ENCODE results near the gene ESPN. TPM values are rescaled to one million over a fixed set of nuclear protein-coding genes. Genes with fewer than 3 reads are reported as not detected.

ESPN gene
- total RNA-seq, 1 donor, result 0.27 TPM

GRCh38 chr1:6508816-6509189 lies 84.2 kb downstream of the ESPN start:
- DNase-seq (ENCODE audit: low read depth in 2 of 3, low spot score in 2 of 3), result no peak

GRCh38 chr1:6509220-6509918 lies 84.8 kb downstream of the ESPN start:
- DNase-seq (ENCODE audit: low read depth in 2 of 3, low spot score in 2 of 3), result peak in 1 of 3 donors; percentile 69

GRCh38 chr1:6509919-6510291 lies 85.3 kb downstream of the ESPN start:
- no peak for DNase-seq (ENCODE audit: low read depth in 2 of 3, low spot score in 2 of 3)

- no peak for DNase-seq (ENCODE audit: low read depth in 2 of 3, low spot score in 2 of 3)
Observed at GRCh38 chr1:6510493-6510892, 85.9 kb downstream of the ESPN start.

Small RNA genes lying within 50 kb of the gene (small RNA-seq; reads per million reads assigned to genes)
- not detected for gene MIR4252

Other genes starting within 250 kb of the ESPN start
- gene CHD5, start 244.5 kb upstream of the ESPN start, total RNA-seq, result 0.54 TPM
- gene RPL22, start 225.2 kb upstream of the ESPN start, total RNA-seq, result 68.1 TPM
- gene RNF207, start 218.7 kb upstream of the ESPN start, total RNA-seq, result 2.2 TPM
- gene ICMT, start 188.8 kb upstream of the ESPN start, total RNA-seq, result 31.2 TPM
- not detected for gene HES3, start 180.6 kb upstream of the ESPN start, total RNA-seq
- 0.54 TPM for gene GPR153, start 163.7 kb upstream of the ESPN start, total RNA-seq
- gene ACOT7, start 31.0 kb upstream of the ESPN start, total RNA-seq, result 38.8 TPM
- gene HES2, start 4.9 kb upstream of the ESPN start, total RNA-seq, result under 0.01 TPM
- 7.3 TPM for gene TNFRSF25, start 41.4 kb downstream of the ESPN start, total RNA-seq
- 0.54 TPM for gene PLEKHG5, start 66.9 kb downstream of the ESPN start, total RNA-seq
- gene NOL9, start 129.7 kb downstream of the ESPN start, total RNA-seq, result 19.1 TPM
- not detected for gene TAS1R1, start 130.5 kb downstream of the ESPN start, total RNA-seq
- gene ZBTB48, start 155.2 kb downstream of the ESPN start, total RNA-seq, result 60.9 TPM
- 41.7 TPM for gene KLHL21, start 178.1 kb downstream of the ESPN start, total RNA-seq
- gene PHF13, start 189.0 kb downstream of the ESPN start, total RNA-seq, result 7.0 TPM
- 19.4 TPM for gene THAP3, start 200.1 kb downstream of the ESPN start, total RNA-seq

All from hematopoietic multipotent progenitor cell (in vitro differentiated cells).